WTC11 (cell line): ENCODE results near the gene STAC2. TPM values are rescaled to one million over a fixed set of nuclear protein-coding genes. Genes with fewer than 3 reads are reported as not detected.

Experiments
- ATAC-seq: fragments of 200-7000 bp; cut with Tn5 transposase; 2 replicates; pipeline ENCODE4 v1.10.0; 2021; ENCODE audit warnings: mild to moderate bottlenecking, moderate library complexity
- CTCF ChIA-PET: fragments of 300-600 bp; sonication (Branson Sonifier 250); formaldehyde crosslinking; loops from one replicate; lab custom pipeline; 2021; ENCODE audit warnings: antibody characterized with exemption; lab: Charles Lee
- POLR2A ChIA-PET: fragments of 350-600 bp; sonication (Branson Sonifier 250); formaldehyde crosslinking; loops from one replicate; lab custom pipeline; 2021; ENCODE audit warnings: antibody characterized with exemption; lab: Charles Lee
- DNase-seq: peaks from one replicate; pipeline ENCODE4 v3.0.0; 2021; ENCODE audit warnings: low spot score
- H3K27ac Mint-ChIP-seq: 2 replicates; pipeline ENCODE4 v1.8.0; 2021; ENCODE audit warnings: mixed read lengths
- H3K27me3 Mint-ChIP-seq: 2 replicates; pipeline ENCODE4 v1.8.0; 2021; ENCODE audit warnings: low read depth, mild to moderate bottlenecking, moderate library complexity, mixed read lengths
- H3K36me3 Mint-ChIP-seq: 2 replicates; pipeline ENCODE4 v1.8.0; 2021; ENCODE audit warnings: mixed read lengths
- H3K4me1 Mint-ChIP-seq: 2 replicates; pipeline ENCODE4 v1.8.0; 2022; ENCODE audit warnings: mixed read lengths
- H3K4me3 Mint-ChIP-seq: 2 replicates; pipeline ENCODE4 v1.8.0; 2021; ENCODE audit warnings: mild to moderate bottlenecking, moderate library complexity, mixed read lengths
- H3K9me3 Mint-ChIP-seq: 2 replicates; pipeline ENCODE4 v1.8.0; 2021; ENCODE audit warnings: mixed read lengths
- ATF1 ChIP-seq: sonication (generic); formaldehyde crosslinking; IDR thresholded peaks from 2 replicates; pipeline ENCODE4 v1.8.1; 2023; ENCODE audit warnings: mild to moderate bottlenecking, moderate library complexity, missing genetic modification reagents
- ETV6 ChIP-seq: sonication (generic); formaldehyde crosslinking; IDR thresholded peaks from 2 replicates; pipeline ENCODE4 v1.8.1; 2022; ENCODE audit warnings: mild to moderate bottlenecking, missing genetic modification reagents
- FOXP1 ChIP-seq: sonication (generic); formaldehyde crosslinking; IDR thresholded peaks from 2 replicates; pipeline ENCODE4 v1.8.0; 2022; ENCODE audit warnings: missing genetic modification reagents, mild to moderate bottlenecking, moderate library complexity, borderline replicate concordance
- GABPB1 ChIP-seq: sonication (generic); formaldehyde crosslinking; IDR thresholded peaks from 2 replicates; pipeline ENCODE4 v1.8.1; 2023; ENCODE audit warnings: mild to moderate bottlenecking, missing genetic modification reagents
- GTF2I ChIP-seq: fragments of 250-450 bp; sonication (Bioruptor Pico); conservative IDR thresholded peaks from 2 replicates; pipeline ENCODE4 v1.4.0; 2021; ENCODE audit warnings: mild to moderate bottlenecking
- JUN ChIP-seq: sonication (generic); formaldehyde crosslinking; IDR thresholded peaks from 2 replicates; pipeline ENCODE4 v1.8.0; 2023; ENCODE audit warnings: mild to moderate bottlenecking, missing genetic modification reagents
- KAT7 ChIP-seq: sonication (generic); formaldehyde crosslinking; IDR thresholded peaks from 2 replicates; pipeline ENCODE4 v1.8.1; 2023; ENCODE audit warnings: missing genetic modification reagents, mild to moderate bottlenecking, borderline replicate concordance
- MXD4 ChIP-seq: fragments of 250-450 bp; sonication (Bioruptor Pico); IDR thresholded peaks from 2 replicates; pipeline ENCODE4 v1.8.0; 2021; ENCODE audit warnings: mild to moderate bottlenecking, moderate library complexity, borderline replicate concordance
- NFE2L1 ChIP-seq: sonication (generic); formaldehyde crosslinking; IDR thresholded peaks from 2 replicates; pipeline ENCODE4 v1.8.1; 2023; ENCODE audit warnings: missing genetic modification reagents
- NFYB ChIP-seq: sonication (generic); formaldehyde crosslinking; conservative IDR thresholded peaks from 2 replicates; pipeline ENCODE4 v1.8.0; 2022; ENCODE audit warnings: low read depth, missing genetic modification reagents
- OVOL2 ChIP-seq: fragments of 250-450 bp; sonication (Bioruptor Pico); IDR thresholded peaks from 2 replicates; pipeline ENCODE4 v1.9.0; 2021; ENCODE audit warnings: mild to moderate bottlenecking, borderline replicate concordance
- PRRX2 ChIP-seq: fragments of 250-450 bp; sonication (Bioruptor Pico); IDR thresholded peaks from 2 replicates; pipeline ENCODE4 v1.8.0; 2021; ENCODE audit warnings: mild to moderate bottlenecking
- SP1 ChIP-seq: sonication (generic); formaldehyde crosslinking; conservative IDR thresholded peaks from 2 replicates; pipeline ENCODE4 v1.8.1; 2022; ENCODE audit warnings: missing genetic modification reagents
- TCF7 ChIP-seq: sonication (generic); formaldehyde crosslinking; IDR thresholded peaks from 2 replicates; pipeline ENCODE4 v1.8.0; 2022; ENCODE audit warnings: mild to moderate bottlenecking, low read depth, missing genetic modification reagents, moderate library complexity
- ZNF219 ChIP-seq: sonication (generic); formaldehyde crosslinking; IDR thresholded peaks from 2 replicates; pipeline ENCODE4 v1.8.0; 2023; ENCODE audit warnings: missing genetic modification reagents, mild to moderate bottlenecking, borderline replicate concordance
- ZNF416 ChIP-seq: fragments of 250-450 bp; sonication (Bioruptor Pico); IDR thresholded peaks from 2 replicates; pipeline ENCODE4 v1.9.0; 2021; ENCODE audit warnings: mild to moderate bottlenecking, inconsistent platforms
- ZNF423 ChIP-seq: fragments of 250-450 bp; sonication (Bioruptor Pico); IDR thresholded peaks from 2 replicates; pipeline ENCODE4 v2.1.2; 2022; ENCODE audit warnings: mild to moderate bottlenecking, moderate library complexity
- total RNA-seq: library from RNA; stranded (reverse); gene quantifications from 3 replicates; pipeline ENCODE4 v1.2.3, GENCODE V29; 2021
- TF ChIP-seq, protein P1 (sequence below): sonication (generic); formaldehyde crosslinking; IDR thresholded peaks from 2 replicates; pipeline ENCODE4 v1.8.0; 2022; ENCODE audit warnings: mild to moderate bottlenecking, missing genetic modification reagents
- TF ChIP-seq, protein P2 (sequence below): sonication (generic); formaldehyde crosslinking; conservative IDR thresholded peaks from 2 replicates; pipeline ENCODE4 v1.8.1; 2022; ENCODE audit warnings: mild to moderate bottlenecking, missing genetic modification reagents
- TF ChIP-seq, protein P3 (sequence below): sonication (generic); formaldehyde crosslinking; IDR thresholded peaks from 2 replicates; pipeline ENCODE4 v1.8.1; 2023; ENCODE audit warnings: mild to moderate bottlenecking, missing genetic modification reagents, moderate library complexity
- TF ChIP-seq, protein P4 (sequence below): fragments of 250-450 bp; sonication (Bioruptor Pico); IDR thresholded peaks from 2 replicates; pipeline ENCODE4 v1.9.0; 2021; ENCODE audit warnings: moderate library complexity, mild to moderate bottlenecking, inconsistent platforms, borderline replicate concordance
- TF ChIP-seq, protein P5 (sequence below): sonication (generic); formaldehyde crosslinking; IDR thresholded peaks from 2 replicates; pipeline ENCODE4 v1.8.0; 2022; ENCODE audit warnings: mild to moderate bottlenecking, missing genetic modification reagents
- TF ChIP-seq, protein P6 (sequence below): sonication (generic); formaldehyde crosslinking; IDR thresholded peaks from 2 replicates; pipeline ENCODE4 v1.8.1; 2022; ENCODE audit warnings: mild to moderate bottlenecking, missing genetic modification reagents, moderate library complexity, borderline replicate concordance
- TF ChIP-seq, protein P7 (sequence below): sonication (generic); formaldehyde crosslinking; IDR thresholded peaks from 2 replicates; pipeline ENCODE4 v1.8.1; 2023; ENCODE audit warnings: mild to moderate bottlenecking, missing genetic modification reagents

The STAC2 gene
- total RNA-seq, 1 experiment from 2014 or later, result 4.2 TPM

DNA sequence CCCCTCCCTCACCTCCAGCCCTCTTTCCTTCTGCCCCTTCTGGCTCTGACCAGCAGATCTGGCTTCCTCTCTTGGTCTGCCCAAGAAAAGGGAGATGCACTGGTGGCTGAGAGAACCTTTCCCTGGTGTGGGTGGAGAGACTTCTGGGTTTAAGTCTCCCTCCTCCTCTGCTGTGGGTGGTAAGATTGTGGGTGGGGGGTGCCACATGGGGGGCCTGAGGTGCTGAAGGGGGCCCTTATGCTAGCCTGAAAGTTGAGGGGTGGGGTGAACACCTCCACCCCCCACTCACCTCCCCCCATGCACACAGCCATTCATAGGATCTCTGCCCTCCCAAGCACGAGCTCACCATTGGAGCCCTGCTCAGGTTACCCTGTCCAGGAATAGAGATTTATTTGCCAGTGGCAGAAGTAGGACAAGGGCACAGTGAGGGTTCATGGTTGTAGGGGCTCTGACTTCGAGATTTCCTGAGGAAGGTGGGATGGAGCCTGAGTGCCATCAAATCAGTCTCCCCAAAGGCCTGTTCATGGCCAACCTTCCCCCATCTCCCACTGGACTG is 1.7 kb upstream of the STAC2 start:
- Mint-ChIP-seq H3K9me3 (no peaks in the 10 kb centered on the region), H3K27me3 (peaks cover 47% of the 10 kb centered on the region), H3K36me3 (no peaks in the 10 kb centered on the region), H3K4me1 (peaks cover 23% of the 10 kb centered on the region), H3K27ac (no peak overlapping the region), H3K4me3 (no peak overlapping the region)
- POLR2A ChIA-PET, result interaction anchor here (0.6 kb wide), 1 partner anchor 401 kb away, joined by 3 read pairs; no protein-coding TSS in a partner anchor
- ATAC-seq (no peak), DNase-seq (no peak)
- TF ChIP-seq ZNF416 (CRISPR knock-in tag) (no peak), ETV6 (CRISPR knock-in tag) (no peak), TCF7 (no peak), ZNF423 (no peak), KAT7 (CRISPR knock-in tag) (no peak), GTF2I (CRISPR knock-in tag) (no peak), ZNF219 (CRISPR knock-in tag) (no peak), MXD4 (CRISPR knock-in tag) (no peak), FOXP1 (CRISPR knock-in tag) (no peak), NFE2L1 (no peak), GABPB1 (CRISPR knock-in tag) (no peak), ATF1 (no peak), SP1 (CRISPR knock-in tag) (no peak)
- TF ChIP-seq, protein P1, sequence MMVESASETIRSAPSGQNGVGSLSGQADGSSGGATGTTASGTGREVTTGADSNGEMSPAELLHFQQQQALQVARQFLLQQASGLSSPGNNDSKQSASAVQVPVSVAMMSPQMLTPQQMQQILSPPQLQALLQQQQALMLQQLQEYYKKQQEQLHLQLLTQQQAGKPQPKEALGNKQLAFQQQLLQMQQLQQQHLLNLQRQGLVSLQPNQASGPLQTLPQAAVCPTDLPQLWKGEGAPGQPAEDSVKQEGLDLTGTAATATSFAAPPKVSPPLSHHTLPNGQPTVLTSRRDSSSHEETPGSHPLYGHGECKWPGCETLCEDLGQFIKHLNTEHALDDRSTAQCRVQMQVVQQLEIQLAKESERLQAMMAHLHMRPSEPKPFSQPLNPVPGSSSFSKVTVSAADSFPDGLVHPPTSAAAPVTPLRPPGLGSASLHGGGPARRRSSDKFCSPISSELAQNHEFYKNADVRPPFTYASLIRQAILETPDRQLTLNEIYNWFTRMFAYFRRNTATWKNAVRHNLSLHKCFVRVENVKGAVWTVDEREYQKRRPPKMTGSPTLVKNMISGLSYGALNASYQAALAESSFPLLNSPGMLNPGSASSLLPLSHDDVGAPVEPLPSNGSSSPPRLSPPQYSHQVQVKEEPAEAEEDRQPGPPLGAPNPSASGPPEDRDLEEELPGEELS (CRISPR knock-in tag), result no peak
- TF ChIP-seq, protein P2, sequence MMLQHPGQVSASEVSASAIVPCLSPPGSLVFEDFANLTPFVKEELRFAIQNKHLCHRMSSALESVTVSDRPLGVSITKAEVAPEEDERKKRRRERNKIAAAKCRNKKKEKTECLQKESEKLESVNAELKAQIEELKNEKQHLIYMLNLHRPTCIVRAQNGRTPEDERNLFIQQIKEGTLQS (CRISPR knock-in tag), result no peak
- TF ChIP-seq, protein P3, sequence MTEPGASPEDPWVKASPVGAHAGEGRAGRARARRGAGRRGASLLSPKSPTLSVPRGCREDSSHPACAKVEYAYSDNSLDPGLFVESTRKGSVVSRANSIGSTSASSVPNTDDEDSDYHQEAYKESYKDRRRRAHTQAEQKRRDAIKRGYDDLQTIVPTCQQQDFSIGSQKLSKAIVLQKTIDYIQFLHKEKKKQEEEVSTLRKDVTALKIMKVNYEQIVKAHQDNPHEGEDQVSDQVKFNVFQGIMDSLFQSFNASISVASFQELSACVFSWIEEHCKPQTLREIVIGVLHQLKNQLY, result no peak
- TF ChIP-seq, protein P4, sequence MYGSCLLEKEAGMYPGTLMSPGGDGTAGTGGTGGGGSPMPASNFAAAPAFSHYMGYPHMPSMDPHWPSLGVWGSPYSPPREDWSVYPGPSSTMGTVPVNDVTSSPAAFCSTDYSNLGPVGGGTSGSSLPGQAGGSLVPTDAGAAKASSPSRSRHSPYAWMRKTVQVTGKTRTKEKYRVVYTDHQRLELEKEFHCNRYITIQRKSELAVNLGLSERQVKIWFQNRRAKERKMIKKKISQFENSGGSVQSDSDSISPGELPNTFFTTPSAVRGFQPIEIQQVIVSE (CRISPR knock-in tag), result no peak
- TF ChIP-seq, protein P5, sequence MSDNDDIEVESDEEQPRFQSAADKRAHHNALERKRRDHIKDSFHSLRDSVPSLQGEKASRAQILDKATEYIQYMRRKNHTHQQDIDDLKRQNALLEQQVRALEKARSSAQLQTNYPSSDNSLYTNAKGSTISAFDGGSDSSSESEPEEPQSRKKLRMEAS, result no peak
- CTCF ChIA-PET, result interaction anchor here (0.6 to 1.1 kb wide), 4 partner anchors 8 to 82 kb away, joined by 3 to 7 read pairs (median 5); no protein-coding TSS in a partner anchor

DNA sequence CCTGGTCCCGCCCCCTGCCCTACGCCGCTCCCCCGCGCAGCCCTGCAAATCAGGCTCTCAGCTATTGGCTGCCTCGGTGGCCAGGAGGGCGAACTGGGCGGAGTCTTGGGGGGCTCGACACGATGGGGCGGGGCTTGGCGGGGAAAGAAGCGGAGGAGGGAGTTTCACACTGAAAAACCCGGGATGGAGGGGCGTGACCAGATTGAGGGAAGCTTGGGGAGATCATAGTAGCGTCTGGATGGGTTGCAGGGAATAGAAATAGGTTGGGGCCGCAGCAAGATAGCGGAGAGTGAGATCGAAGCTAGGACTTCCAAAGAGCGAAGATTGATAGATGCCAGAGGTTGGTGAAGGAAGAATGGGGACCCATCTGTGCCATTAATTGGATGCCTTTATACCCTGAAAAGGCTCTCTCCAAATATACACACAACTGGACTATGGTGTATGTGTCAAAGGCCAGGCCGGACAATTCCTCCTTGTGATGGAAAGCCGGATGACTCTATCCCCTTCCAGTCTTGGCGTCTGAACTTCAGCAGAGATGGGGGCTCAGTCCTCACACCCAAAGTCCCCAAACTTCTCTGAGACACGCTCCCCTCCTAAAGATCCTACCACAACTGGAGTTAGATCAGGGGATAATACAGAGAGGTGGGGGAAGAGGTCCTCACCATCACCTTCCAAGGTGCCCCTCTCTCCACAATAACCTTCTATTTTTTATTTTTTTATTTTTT is 376 bp upstream of the STAC2 start:
- DNase-seq (peak; percentile 98), ATAC-seq (peak; percentile 96)
- ChIA-PET CTCF (interaction anchor here (0.6 to 1.4 kb wide), 21 partner anchors 8 to 407 kb away, joined by 3 to 67 read pairs (median 4); partner anchors contain the start of genes ARL5C and RPL19), POLR2A (interaction anchor here (0.5 to 1.1 kb wide), 6 partner anchors 14 to 92 kb away, joined by 3 to 5 read pairs (median 3); partner anchors contain the start of gene RPL19)
- Mint-ChIP-seq H3K4me3 (peak overlapping the region; percentile 56), H3K9me3 (no peaks in the 10 kb centered on the region), H3K27me3 (peaks cover 45% of the 10 kb centered on the region), H3K4me1 (peaks cover 11% of the 10 kb centered on the region), H3K27ac (peak overlapping the region; percentile 26; the same call in 1 of the 2 replicates), H3K36me3 (no peaks in the 10 kb centered on the region)
- TF ChIP-seq PRRX2 (CRISPR knock-in tag) (no peak), SP1 (CRISPR knock-in tag) (peak; percentile 76), OVOL2 (CRISPR knock-in tag) (no peak), JUN (no peak), NFYB (0 out of 2 replicates have a peak, but pooled peaks have one; percentile 3)
- TF ChIP-seq, protein P4 (CRISPR knock-in tag), result no peak
- TF ChIP-seq, protein P6, sequence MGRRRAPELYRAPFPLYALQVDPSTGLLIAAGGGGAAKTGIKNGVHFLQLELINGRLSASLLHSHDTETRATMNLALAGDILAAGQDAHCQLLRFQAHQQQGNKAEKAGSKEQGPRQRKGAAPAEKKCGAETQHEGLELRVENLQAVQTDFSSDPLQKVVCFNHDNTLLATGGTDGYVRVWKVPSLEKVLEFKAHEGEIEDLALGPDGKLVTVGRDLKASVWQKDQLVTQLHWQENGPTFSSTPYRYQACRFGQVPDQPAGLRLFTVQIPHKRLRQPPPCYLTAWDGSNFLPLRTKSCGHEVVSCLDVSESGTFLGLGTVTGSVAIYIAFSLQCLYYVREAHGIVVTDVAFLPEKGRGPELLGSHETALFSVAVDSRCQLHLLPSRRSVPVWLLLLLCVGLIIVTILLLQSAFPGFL (CRISPR knock-in tag), result no peak
- TF ChIP-seq, protein P7, sequence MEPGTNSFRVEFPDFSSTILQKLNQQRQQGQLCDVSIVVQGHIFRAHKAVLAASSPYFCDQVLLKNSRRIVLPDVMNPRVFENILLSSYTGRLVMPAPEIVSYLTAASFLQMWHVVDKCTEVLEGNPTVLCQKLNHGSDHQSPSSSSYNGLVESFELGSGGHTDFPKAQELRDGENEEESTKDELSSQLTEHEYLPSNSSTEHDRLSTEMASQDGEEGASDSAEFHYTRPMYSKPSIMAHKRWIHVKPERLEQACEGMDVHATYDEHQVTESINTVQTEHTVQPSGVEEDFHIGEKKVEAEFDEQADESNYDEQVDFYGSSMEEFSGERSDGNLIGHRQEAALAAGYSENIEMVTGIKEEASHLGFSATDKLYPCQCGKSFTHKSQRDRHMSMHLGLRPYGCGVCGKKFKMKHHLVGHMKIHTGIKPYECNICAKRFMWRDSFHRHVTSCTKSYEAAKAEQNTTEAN (CRISPR knock-in tag), result no peak
